Spleen (tissue), 11 donors: ENCODE results near the gene MRPS34. TPM values are rescaled to one million over a fixed set of nuclear protein-coding genes. Genes with fewer than 3 reads are reported as not detected.

Source experiments
- DNase-seq: peaks from one replicate; pipeline ENCODE4 v3.0.0-alpha.2; 2020
- H3K27ac ChIP-seq, 8 donors: fragments of 200-600 bp; sonication (generic) in 7 of 8; 1 replicate in 4 of 8; 2 replicates in 4 of 8; pipeline versions ENCODE4 v1.5.0 to v1.8.0; 2016 to 2021; ENCODE audit warnings: inconsistent platforms in 4 of 8, mild to moderate bottlenecking in 4 of 8, moderate library complexity in 1 of 8
- H3K27me3 ChIP-seq, 7 donors: fragments of 200-600 bp; sonication (generic) in 6 of 7; replicated peaks in 1 of 7; 1 replicate in 4 of 7; 2 replicates in 3 of 7; pipeline versions ENCODE4 v1.5.0 to v1.8.0; 2016 to 2021; ENCODE audit warnings: inconsistent platforms in 3 of 7, mild to moderate bottlenecking in 1 of 7
- H3K36me3 ChIP-seq, 6 donors: fragments of 200-600 bp; sonication (generic) in 5 of 6; 1 replicate in 4 of 6; 2 replicates in 2 of 6; pipeline versions ENCODE4 v1.5.0 to v1.8.0; 2016 to 2021; ENCODE audit warnings: inconsistent platforms in 2 of 6
- H3K4me1 ChIP-seq, 6 donors: fragments of 200-600 bp; sonication (generic) in 5 of 6; 1 replicate in 3 of 6; 2 replicates in 3 of 6; pipeline versions ENCODE4 v1.5.0 to v1.8.0; 2016 to 2021; ENCODE audit warnings: inconsistent platforms in 3 of 6
- H3K4me3 ChIP-seq, 8 donors: fragments of 200-600 bp; sonication (generic) in 7 of 8; 1 replicate in 4 of 8; 2 replicates in 4 of 8; pipeline versions ENCODE4 v1.5.0 to v1.8.0; 2016 to 2021; ENCODE audit warnings: inconsistent platforms in 4 of 8, mild to moderate bottlenecking in 4 of 8, moderate library complexity in 2 of 8
- H3K9me3 ChIP-seq, 8 donors: fragments of 200-600 bp; sonication (generic) in 7 of 8; 1 replicate in 4 of 8; 2 replicates in 4 of 8; pipeline versions ENCODE4 v1.5.0 to v1.8.0; 2016 to 2021; ENCODE audit warnings: inconsistent platforms in 4 of 8
- POLR2A ChIP-seq, 3 donors: fragments of 450-650 bp; IDR thresholded peaks; one replicate each; pipeline ENCODE4 v1.5.1; 2017; ENCODE audit warnings: antibody characterized with exemption in 3 of 3, mild to moderate bottlenecking in 1 of 3
- POLR2AphosphoS5 ChIP-seq, 3 donors: sonication (generic); formaldehyde crosslinking; IDR thresholded peaks; one replicate each; pipeline ENCODE4 v1.5.1; 2017; ENCODE audit warnings: antibody characterized with exemption in 3 of 3
- WGBS, 5 donors: extraction: QIAGEN DNeasy Blood & Tissue Kit in 3 of 5; methylation state at CpG; one replicate each; pipeline versions ENCODE4 v1.1.5 to v1.1.7; 2013 to 2018; 5-methylcytosine and 5-hydroxymethylcytosine counted together
- intact Hi-C: fragments of 100-400 bp; cut with DNase I; formaldehyde crosslinking; loops from one replicate; pipeline ENCODE4 v1.15.0; 2023; ENCODE audit warnings: low total_unique reads
- polyA plus RNA-seq, 3 donors: library from polyadenylated mRNA; stranded (reverse); fragments of 200-250 nt; gene quantifications; one replicate each; pipeline ENCODE4 v1.2.1, GENCODE V29; 2013
- total RNA-seq, 7 donors: library from RNA; depleted of rRNA in 3 of 7; stranded (reverse); fragments of >200 nt in 3 of 7; fragmentation: NEBNext Ultra II Directional in 4 of 7; extraction: Animal tissue kit (Norgen Biotek cat#: 25700) in 4 of 7; gene quantifications; one replicate each; pipeline versions ENCODE4 v1.1.0 to v1.2.1, GENCODE V29; 2016 to 2021
- TF ChIP-seq, protein P1 (sequence below), 11 experiments: fragments of 200-600 bp in 7 of 11; fragments of 450-650 bp in 4 of 11; sonication (generic) in 4 of 11; IDR thresholded peaks in 8 of 11; conservative IDR thresholded peaks in 3 of 11; 1 replicate in 7 of 11; 2 replicates in 4 of 11; pipeline versions ENCODE4 v1.4.0 to v1.8.0; 2016 to 2021; ENCODE audit warnings: antibody characterized with exemption in 11 of 11, inconsistent platforms in 4 of 11, mild to moderate bottlenecking in 1 of 11
- donor health status: healthy with polysubstance abuse.
- donor health status: DM: no; HTN: no; CAD: no; lungs with moderate emphysema.
- donor health status: DM: no; HTN: no; CAD: no.
- donor health status: Bipolar disorder and iron deficiency.
- donor health status: healthy.
- donor health status: DM: no; HTN: no; CAD: no.
- donor health status: DM: yes; HTN: yes; CAD: no.

Gene MRPS34
- total and polyA plus RNA-seq, 10 donors = 49.9 to 157 (median 63.8) TPM

DNA sequence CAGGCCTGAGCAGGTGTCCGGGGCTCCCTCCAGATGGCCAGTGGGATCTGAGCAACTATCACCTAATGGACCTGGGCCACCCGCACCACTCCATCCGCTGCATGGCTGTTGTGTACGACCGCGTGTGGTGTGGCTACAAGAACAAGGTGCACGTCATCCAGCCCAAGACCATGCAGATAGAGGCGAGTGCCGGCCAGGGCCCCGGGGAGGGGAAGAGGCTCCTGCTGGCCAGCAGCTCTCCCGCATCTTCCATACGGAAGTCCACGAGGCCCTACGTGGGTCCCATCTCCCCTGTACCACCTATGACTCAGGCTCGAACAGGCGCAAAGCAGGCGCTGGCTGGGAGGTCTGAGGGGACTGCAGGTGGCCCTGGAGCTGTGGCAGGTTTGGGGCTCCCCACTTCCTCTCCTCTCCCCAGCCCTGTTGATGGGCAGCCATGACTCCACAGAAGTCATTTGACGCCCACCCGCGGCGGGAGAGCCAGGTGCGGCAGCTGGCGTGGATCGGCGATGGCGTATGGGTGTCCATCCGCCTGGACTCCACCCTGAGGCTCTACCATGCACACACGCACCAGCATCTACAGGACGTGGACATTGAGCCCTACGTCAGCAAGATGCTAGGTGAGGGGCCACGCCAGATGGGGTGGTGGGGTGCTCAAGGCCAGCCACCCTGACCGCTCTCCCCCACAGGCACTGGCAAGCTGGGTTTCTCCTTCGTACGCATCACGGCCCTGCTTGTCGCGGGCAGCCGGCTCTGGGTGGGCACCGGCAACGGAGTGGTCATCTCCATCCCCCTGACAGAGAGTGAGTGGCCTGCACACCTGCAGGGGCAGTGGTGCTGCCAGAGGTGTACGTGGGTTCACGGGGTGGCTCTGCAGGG is 5.6 kb downstream of the MRPS34 start:
- intact Hi-C loops = no loop called here
- Histone ChIP-seq H3K27me3 (no peaks in the 10 kb centered on the region), H3K27ac (no peak overlapping the region), H3K4me1 (peaks cover 7 to 35% (median 24%) of the 10 kb centered on the region in 6 donors), H3K36me3 (peaks cover 0 to 77% (median 71%) of the 10 kb centered on the region in 6 donors), H3K4me3 (no peak overlapping the region), H3K9me3 (no peaks in the 10 kb centered on the region)
- TF ChIP-seq, protein P1, sequence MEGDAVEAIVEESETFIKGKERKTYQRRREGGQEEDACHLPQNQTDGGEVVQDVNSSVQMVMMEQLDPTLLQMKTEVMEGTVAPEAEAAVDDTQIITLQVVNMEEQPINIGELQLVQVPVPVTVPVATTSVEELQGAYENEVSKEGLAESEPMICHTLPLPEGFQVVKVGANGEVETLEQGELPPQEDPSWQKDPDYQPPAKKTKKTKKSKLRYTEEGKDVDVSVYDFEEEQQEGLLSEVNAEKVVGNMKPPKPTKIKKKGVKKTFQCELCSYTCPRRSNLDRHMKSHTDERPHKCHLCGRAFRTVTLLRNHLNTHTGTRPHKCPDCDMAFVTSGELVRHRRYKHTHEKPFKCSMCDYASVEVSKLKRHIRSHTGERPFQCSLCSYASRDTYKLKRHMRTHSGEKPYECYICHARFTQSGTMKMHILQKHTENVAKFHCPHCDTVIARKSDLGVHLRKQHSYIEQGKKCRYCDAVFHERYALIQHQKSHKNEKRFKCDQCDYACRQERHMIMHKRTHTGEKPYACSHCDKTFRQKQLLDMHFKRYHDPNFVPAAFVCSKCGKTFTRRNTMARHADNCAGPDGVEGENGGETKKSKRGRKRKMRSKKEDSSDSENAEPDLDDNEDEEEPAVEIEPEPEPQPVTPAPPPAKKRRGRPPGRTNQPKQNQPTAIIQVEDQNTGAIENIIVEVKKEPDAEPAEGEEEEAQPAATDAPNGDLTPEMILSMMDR (IDR thresholded peaks at IDR 0.05 in 8 of 11, conservative IDR thresholded peaks at IDR 0.05 in 3 of 11) = no peak
- TF ChIP-seq POLR2AphosphoS5 (IDR thresholded peaks at IDR 0.05) (peak in 2 of 3 donors; percentile 38 to 59), POLR2A (IDR thresholded peaks at IDR 0.05) (no peak)
- WGBS, 5 donors = 89 to 97% (median 93%) methylated on average over 17 to 42 of the region's 42 CpGs
- DNase-seq = no peak

DNA sequence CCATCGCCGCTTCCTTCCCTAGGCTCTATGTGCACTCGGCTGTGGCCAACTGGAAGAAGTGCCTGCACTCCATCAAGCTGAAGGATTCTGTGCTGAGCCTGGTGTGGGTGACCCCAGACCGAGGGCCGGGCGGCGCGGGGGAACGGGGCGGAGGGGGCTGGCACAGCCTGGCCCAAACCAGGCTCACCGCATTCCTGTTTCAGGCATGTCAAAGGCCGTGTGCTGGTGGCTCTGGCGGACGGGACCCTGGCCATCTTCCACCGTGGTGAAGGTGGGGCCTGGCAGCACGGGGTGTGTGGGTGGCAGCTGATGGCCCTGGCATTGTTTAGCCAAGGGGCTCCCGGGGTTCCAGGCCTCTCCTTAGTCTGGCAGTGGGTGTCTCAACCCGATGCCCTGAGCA is 6.2 kb downstream of the MRPS34 start:
- 85 to 98% (median 92%) methylated on average over 5 to 18 of the region's 18 CpGs for WGBS, 5 donors

DNA sequence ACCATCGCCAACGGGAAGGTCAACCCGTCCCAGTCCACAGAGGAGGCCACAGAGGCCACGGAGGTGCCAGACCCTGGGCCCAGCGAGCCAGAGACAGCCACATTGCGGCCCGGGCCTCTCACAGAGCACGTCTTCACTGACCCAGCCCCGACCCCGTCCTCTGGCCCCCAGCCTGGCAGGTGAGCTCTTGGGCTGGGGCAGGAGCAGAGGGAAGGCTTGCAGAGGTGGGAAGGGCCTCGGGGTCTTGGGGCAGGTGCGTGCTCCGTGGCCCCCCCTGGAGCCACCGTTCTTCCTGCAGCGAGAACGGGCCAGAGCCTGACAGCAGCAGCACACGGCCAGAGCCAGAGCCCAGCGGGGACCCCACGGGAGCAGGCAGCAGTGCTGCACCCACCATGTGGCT is 6.7 kb downstream of the MRPS34 start:
- 81 to 95% (median 93%) methylated on average over 12 to 19 of the region's 19 CpGs for WGBS, 5 donors
- Histone ChIP-seq H3K4me3 (no peak overlapping the region), H3K4me1 (peaks cover 7 to 25% (median 17%) of the 10 kb centered on the region in 6 donors), H3K9me3 (no peaks in the 10 kb centered on the region), H3K27me3 (no peaks in the 10 kb centered on the region), H3K36me3 (peaks cover 0 to 88% (median 80%) of the 10 kb centered on the region in 6 donors), H3K27ac (no peak overlapping the region)
- TF ChIP-seq, protein P1 (IDR thresholded peaks at IDR 0.05 in 8 of 11, conservative IDR thresholded peaks at IDR 0.05 in 3 of 11) = no peak
- no peak for TF ChIP-seq POLR2A (IDR thresholded peaks at IDR 0.05)
- TF ChIP-seq POLR2AphosphoS5 (IDR thresholded peaks at IDR 0.05) = peak in 1 of 3 donors; percentile 47
- DNase-seq = no peak
- intact Hi-C loops = no loop called here

More for the DNA sequence above, 6.2 kb downstream of the MRPS34 start:
- peaks cover 7 to 29% (median 17%) of the 10 kb centered on the region in 6 donors for H3K4me1 ChIP-seq
- TF ChIP-seq POLR2A (IDR thresholded peaks at IDR 0.05) (no peak), POLR2AphosphoS5 (IDR thresholded peaks at IDR 0.05) (no peak)
- TF ChIP-seq, protein P1 (IDR thresholded peaks at IDR 0.05 in 8 of 11, conservative IDR thresholded peaks at IDR 0.05 in 3 of 11) = no peak
- no peak overlapping the region for H3K27ac ChIP-seq
- no peak for DNase-seq
- H3K27me3 ChIP-seq = no peaks in the 10 kb centered on the region
- H3K4me3 ChIP-seq = no peak overlapping the region
- H3K36me3 ChIP-seq = peaks cover 0 to 83% (median 78%) of the 10 kb centered on the region in 6 donors
- intact Hi-C loops = no loop called here
- no peaks in the 10 kb centered on the region for H3K9me3 ChIP-seq

DNA sequence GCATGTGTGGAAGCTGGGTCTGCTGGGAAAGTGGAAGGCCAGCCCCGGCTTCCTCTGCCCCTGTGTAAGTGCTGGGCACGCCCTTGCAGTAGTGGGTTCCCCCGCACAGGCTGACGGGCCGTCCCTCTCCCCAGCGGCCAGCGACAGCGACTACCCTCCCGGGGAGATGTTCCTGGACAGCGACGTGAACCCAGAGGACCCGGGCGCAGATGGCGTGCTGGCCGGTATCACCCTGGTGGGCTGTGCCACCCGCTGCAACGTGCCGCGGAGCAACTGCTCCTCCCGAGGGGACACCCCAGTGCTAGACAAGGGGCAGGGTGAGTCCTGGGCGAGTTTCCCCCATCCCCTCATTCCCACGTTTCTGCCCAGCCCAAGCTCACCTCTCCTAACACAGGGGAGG is 7.1 kb downstream of the MRPS34 start:
- Histone ChIP-seq H3K9me3 (no peaks in the 10 kb centered on the region), H3K27ac (no peak overlapping the region), H3K36me3 (peaks cover 0 to 92% (median 83%) of the 10 kb centered on the region in 6 donors), H3K4me1 (peaks cover 7 to 22% (median 15%) of the 10 kb centered on the region in 6 donors), H3K4me3 (no peak overlapping the region), H3K27me3 (no peaks in the 10 kb centered on the region)
- no peak for DNase-seq
- TF ChIP-seq, protein P1 (IDR thresholded peaks at IDR 0.05 in 8 of 11, conservative IDR thresholded peaks at IDR 0.05 in 3 of 11) = no peak
- TF ChIP-seq POLR2A (IDR thresholded peaks at IDR 0.05) = no peak
- TF ChIP-seq POLR2AphosphoS5 (IDR thresholded peaks at IDR 0.05) = no peak
- WGBS, 5 donors = 88 to 94% (median 91%) methylated on average over 17 to 22 of the region's 22 CpGs
- intact Hi-C loops = no loop called here
